ENCODE measurements around the gene LIMK2. TPM values are rescaled to one million over a fixed set of nuclear protein-coding genes. Genes with fewer than 3 reads are reported as not detected.
"Not testable (repeated sequence)": the region's sequence is repeated elsewhere in the genome, so short reads cannot be mapped to it uniquely, and the experiment has no call there.

LIMK2 gene
- polyA plus RNA-seq, 1 donor from 2014 or later = 44.2 TPM

GRCh38 chr22:31199187-31199586 lies 12.9 kb upstream of the LIMK2 start:
- Histone ChIP-seq H3K4me2 (ENCODE audit: low read length) (no peak overlapping the region), H2AFZ (ENCODE audit: low read depth, low read length) (no peak overlapping the region), H3K27ac (ENCODE audit: low read length) (no peak overlapping the region), H3K9me2 (ENCODE audit: insufficient read depth, low read length) (no peaks in the 10 kb centered on the region), H3K4me3 (ENCODE audit: low read length) (no peak overlapping the region), H4K20me1 (ENCODE audit: insufficient read depth) (no peaks in the 10 kb centered on the region), H3K9me3 (ENCODE audit: low read length) (no peaks in the 10 kb centered on the region), H3K9ac (ENCODE audit: low read length) (no peak overlapping the region), H3F3A (ENCODE audit: insufficient read depth, low read length, poor library complexity, severe bottlenecking) (no peaks in the 10 kb centered on the region), H3K79me2 (replicated peaks; ENCODE audit: insufficient read depth, low read length) (no peaks in the 10 kb centered on the region), H3K36me3 (ENCODE audit: insufficient read depth, low read length) (no peaks in the 10 kb centered on the region), H3K27me3 (ENCODE audit: insufficient read depth, low read depth, low read length) (no peaks in the 10 kb centered on the region)
- TF ChIP-seq EP300 (conservative IDR thresholded peaks at IDR 0.05; ENCODE audit: poor library complexity, severe bottlenecking) = no peak
- no peak for TF ChIP-seq SMC3 (conservative IDR thresholded peaks at IDR 0.05; ENCODE audit: poor library complexity)
- TF ChIP-seq, protein P1, sequence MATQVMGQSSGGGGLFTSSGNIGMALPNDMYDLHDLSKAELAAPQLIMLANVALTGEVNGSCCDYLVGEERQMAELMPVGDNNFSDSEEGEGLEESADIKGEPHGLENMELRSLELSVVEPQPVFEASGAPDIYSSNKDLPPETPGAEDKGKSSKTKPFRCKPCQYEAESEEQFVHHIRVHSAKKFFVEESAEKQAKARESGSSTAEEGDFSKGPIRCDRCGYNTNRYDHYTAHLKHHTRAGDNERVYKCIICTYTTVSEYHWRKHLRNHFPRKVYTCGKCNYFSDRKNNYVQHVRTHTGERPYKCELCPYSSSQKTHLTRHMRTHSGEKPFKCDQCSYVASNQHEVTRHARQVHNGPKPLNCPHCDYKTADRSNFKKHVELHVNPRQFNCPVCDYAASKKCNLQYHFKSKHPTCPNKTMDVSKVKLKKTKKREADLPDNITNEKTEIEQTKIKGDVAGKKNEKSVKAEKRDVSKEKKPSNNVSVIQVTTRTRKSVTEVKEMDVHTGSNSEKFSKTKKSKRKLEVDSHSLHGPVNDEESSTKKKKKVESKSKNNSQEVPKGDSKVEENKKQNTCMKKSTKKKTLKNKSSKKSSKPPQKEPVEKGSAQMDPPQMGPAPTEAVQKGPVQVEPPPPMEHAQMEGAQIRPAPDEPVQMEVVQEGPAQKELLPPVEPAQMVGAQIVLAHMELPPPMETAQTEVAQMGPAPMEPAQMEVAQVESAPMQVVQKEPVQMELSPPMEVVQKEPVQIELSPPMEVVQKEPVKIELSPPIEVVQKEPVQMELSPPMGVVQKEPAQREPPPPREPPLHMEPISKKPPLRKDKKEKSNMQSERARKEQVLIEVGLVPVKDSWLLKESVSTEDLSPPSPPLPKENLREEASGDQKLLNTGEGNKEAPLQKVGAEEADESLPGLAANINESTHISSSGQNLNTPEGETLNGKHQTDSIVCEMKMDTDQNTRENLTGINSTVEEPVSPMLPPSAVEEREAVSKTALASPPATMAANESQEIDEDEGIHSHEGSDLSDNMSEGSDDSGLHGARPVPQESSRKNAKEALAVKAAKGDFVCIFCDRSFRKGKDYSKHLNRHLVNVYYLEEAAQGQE (IDR thresholded peaks at IDR 0.05; ENCODE audit: borderline replicate concordance) = no peak
- TF ChIP-seq POLR2AphosphoS5 (IDR thresholded peaks at IDR 0.05) = no peak
- TF ChIP-seq RAD21 (conservative IDR thresholded peaks at IDR 0.05) = no peak

DNA sequence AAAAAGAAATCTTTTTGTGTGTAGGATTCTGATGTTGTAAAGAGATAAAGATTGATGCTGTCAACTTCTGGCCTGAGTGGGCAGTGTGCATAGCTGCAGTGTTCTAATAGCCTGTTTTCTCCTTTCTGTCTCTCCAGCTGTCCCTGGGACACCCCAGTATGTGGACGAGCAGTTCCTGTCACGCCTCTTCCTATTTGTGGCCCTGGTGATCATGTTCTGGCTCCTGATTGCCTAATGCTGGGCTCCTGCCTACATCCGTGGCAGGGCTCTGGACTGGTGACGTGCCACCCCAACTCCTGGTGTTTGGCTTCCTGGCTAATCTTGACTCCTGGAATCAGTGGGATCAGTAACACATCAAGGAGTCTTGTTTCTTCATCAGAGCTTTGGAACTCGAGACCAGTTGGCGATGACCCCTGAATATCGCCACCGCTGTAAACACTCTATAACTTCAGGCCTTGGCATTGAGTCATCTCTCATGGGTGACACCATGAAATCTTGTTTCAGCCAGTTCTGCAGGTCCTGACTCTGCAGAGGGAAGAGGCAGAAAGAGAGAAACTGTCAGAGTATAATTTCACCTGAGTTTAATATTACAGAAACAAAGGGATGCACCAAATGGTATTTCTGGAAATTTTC lies 7.6 kb upstream of the LIMK2 start:
- H3K27ac ChIP-seq (ENCODE audit: low read length); H4K20me1 ChIP-seq (ENCODE audit: insufficient read depth); H3K79me2 ChIP-seq (replicated peaks; ENCODE audit: insufficient read depth, low read length); H3K9ac ChIP-seq (ENCODE audit: low read length); H3K36me3 ChIP-seq (ENCODE audit: insufficient read depth, low read length); H2AFZ ChIP-seq (ENCODE audit: low read depth, low read length); H3K4me2 ChIP-seq (ENCODE audit: low read length); H3F3A ChIP-seq (ENCODE audit: insufficient read depth, low read length, poor library complexity, severe bottlenecking); H3K27me3 ChIP-seq (ENCODE audit: insufficient read depth, low read depth, low read length); H3K4me3 ChIP-seq (ENCODE audit: low read length); H3K9me2 ChIP-seq (ENCODE audit: insufficient read depth, low read length); H3K9me3 ChIP-seq (ENCODE audit: low read length): not testable (repeated sequence)

- not testable (repeated sequence) for H3K9ac ChIP-seq (ENCODE audit: low read length); H4K20me1 ChIP-seq (ENCODE audit: insufficient read depth); H2AFZ ChIP-seq (ENCODE audit: low read depth, low read length); H3K9me3 ChIP-seq (ENCODE audit: low read length); H3K9me2 ChIP-seq (ENCODE audit: insufficient read depth, low read length); H3F3A ChIP-seq (ENCODE audit: insufficient read depth, low read length, poor library complexity, severe bottlenecking); H3K79me2 ChIP-seq (replicated peaks; ENCODE audit: insufficient read depth, low read length); H3K36me3 ChIP-seq (ENCODE audit: insufficient read depth, low read length); H3K4me2 ChIP-seq (ENCODE audit: low read length); H3K27me3 ChIP-seq (ENCODE audit: insufficient read depth, low read depth, low read length); H3K4me3 ChIP-seq (ENCODE audit: low read length); H3K27ac ChIP-seq (ENCODE audit: low read length)
Measured at GRCh38 chr22:31205059-31205458, 7.0 kb upstream of the LIMK2 start.

- H2AFZ ChIP-seq (ENCODE audit: low read depth, low read length); H4K20me1 ChIP-seq (ENCODE audit: insufficient read depth); H3K4me2 ChIP-seq (ENCODE audit: low read length); H3F3A ChIP-seq (ENCODE audit: insufficient read depth, low read length, poor library complexity, severe bottlenecking); H3K4me3 ChIP-seq (ENCODE audit: low read length); H3K36me3 ChIP-seq (ENCODE audit: insufficient read depth, low read length); H3K27me3 ChIP-seq (ENCODE audit: insufficient read depth, low read depth, low read length); H3K27ac ChIP-seq (ENCODE audit: low read length); H3K9ac ChIP-seq (ENCODE audit: low read length); H3K79me2 ChIP-seq (replicated peaks; ENCODE audit: insufficient read depth, low read length); H3K9me2 ChIP-seq (ENCODE audit: insufficient read depth, low read length); H3K9me3 ChIP-seq (ENCODE audit: low read length): not testable (repeated sequence)
Measured at GRCh38 chr22:31206460-31206859, 5.6 kb upstream of the LIMK2 start.

Measured in neural cell (in vitro differentiated cells).